Osteoblast (primary cell): ENCODE measurements around the gene TMEM272. TPM values are rescaled to one million over a fixed set of nuclear protein-coding genes. Genes with fewer than 3 reads are reported as not detected.
A peak's percentile ranks its signal among the peaks of the same experiment; 100 is the strongest.

Experiments used
- DNase-seq: peaks from one replicate; pipeline ENCODE4 v3.0.0; 2011; ENCODE audit warnings: low spot score, mixed read lengths; ENCODE audit not compliant: insufficient read length; ENCODE audit errors: missing footprints
- H2AFZ ChIP-seq: 2 replicates; pipeline ENCODE4 v1.6.0; 2011; ENCODE audit warnings: mild to moderate bottlenecking, low read length
- H3K27ac ChIP-seq: 2 replicates; pipeline ENCODE4 v1.5.1; 2011; ENCODE audit warnings: mild to moderate bottlenecking, low read depth, low read length, moderate library complexity
- H3K27me3 ChIP-seq: 2 replicates; pipeline ENCODE4 v1.6.0; 2012; ENCODE audit warnings: mild to moderate bottlenecking, control low read depth, inconsistent platforms, low read length, moderate library complexity; ENCODE audit not compliant: insufficient read depth
- H3K36me3 ChIP-seq: 2 replicates; pipeline ENCODE4 v1.5.1; 2011; ENCODE audit warnings: mild to moderate bottlenecking, low read length, control low read depth, moderate library complexity; ENCODE audit not compliant: insufficient read depth
- H3K4me1 ChIP-seq: 2 replicates; pipeline ENCODE4 v1.5.1; 2011; ENCODE audit warnings: mild to moderate bottlenecking, low read length, control low read depth, moderate library complexity; ENCODE audit not compliant: insufficient read depth
- H3K4me2 ChIP-seq: 2 replicates; pipeline ENCODE4 v1.6.0; 2011; ENCODE audit warnings: mild to moderate bottlenecking, low read length; ENCODE audit not compliant: insufficient read depth
- H3K4me3 ChIP-seq: fragments of 200-600 bp; sonication (generic); 3 replicates; pipeline ENCODE4 v1.5.1; 2012; ENCODE audit warnings: mild to moderate bottlenecking, low read length, inconsistent platforms; ENCODE audit not compliant: insufficient read depth
- H3K79me2 ChIP-seq: 2 replicates; pipeline ENCODE4 v1.6.0; 2012; ENCODE audit warnings: mild to moderate bottlenecking, low read length, control low read depth, inconsistent platforms; ENCODE audit not compliant: insufficient read depth
- H3K9me3 ChIP-seq: 2 replicates; pipeline ENCODE4 v1.5.1; 2011; ENCODE audit warnings: low read depth, low read length, control low read depth
- H4K20me1 ChIP-seq: 2 replicates; pipeline ENCODE4 v1.6.0; 2012; ENCODE audit warnings: mild to moderate bottlenecking, low read length, control low read depth; ENCODE audit not compliant: insufficient read depth
- CTCF ChIP-seq: IDR thresholded peaks from 2 replicates; pipeline ENCODE4 v1.5.1; 2011; ENCODE audit warnings: mild to moderate bottlenecking, low read depth, low read length, moderate library complexity; ENCODE audit errors: extremely low read depth
- total RNA-seq: library from RNA; depleted of rRNA; stranded (reverse); fragments of >200 nt; gene quantifications from 2 replicates; pipeline ENCODE4 v1.2.3, GENCODE V29; 2012

TMEM272 gene
- total RNA-seq, 1 donor, result not detected

- Histone ChIP-seq H4K20me1 (no peaks in the 10 kb centered on the region), H3K27ac (no peak overlapping the region), H3K9me3 (no peaks in the 10 kb centered on the region), H3K79me2 (no peaks in the 10 kb centered on the region), H3K36me3 (no peaks in the 10 kb centered on the region), H3K4me2 (no peak overlapping the region), H2AFZ (no peak overlapping the region), H3K4me3 (no peak overlapping the region), H3K4me1 (no peaks in the 10 kb centered on the region), H3K27me3 (peaks cover 12% of the 10 kb centered on the region)
- no peak for DNase-seq
- TF ChIP-seq CTCF, result no peak
Observed at GRCh38 chr13:51870616-51871015, 25.6 kb upstream of the TMEM272 start.

GRCh38 chr13:51869916-51870315, 24.9 kb upstream of the TMEM272 start:
- H3K79me2 ChIP-seq, result no peaks in the 10 kb centered on the region
- H3K27ac ChIP-seq, result no peak overlapping the region
- peak; percentile 35 for DNase-seq
- no peaks in the 10 kb centered on the region for H3K9me3 ChIP-seq
- no peak overlapping the region for H3K4me2 ChIP-seq
- no peaks in the 10 kb centered on the region for H4K20me1 ChIP-seq
- H3K36me3 ChIP-seq, result no peaks in the 10 kb centered on the region
- H3K27me3 ChIP-seq, result peaks cover 5% of the 10 kb centered on the region
- no peaks in the 10 kb centered on the region for H3K4me1 ChIP-seq
- no peak for TF ChIP-seq CTCF
- H2AFZ ChIP-seq, result no peak overlapping the region
- no peak overlapping the region for H3K4me3 ChIP-seq

GRCh38 chr13:51867062-51867461, 22.1 kb upstream of the TMEM272 start:
- H3K27ac ChIP-seq, result no peak overlapping the region
- TF ChIP-seq CTCF, result no peak
- H3K79me2 ChIP-seq, result no peaks in the 10 kb centered on the region
- H3K9me3 ChIP-seq, result no peaks in the 10 kb centered on the region
- no peak overlapping the region for H2AFZ ChIP-seq
- no peaks in the 10 kb centered on the region for H3K36me3 ChIP-seq
- H4K20me1 ChIP-seq, result no peaks in the 10 kb centered on the region
- no peaks in the 10 kb centered on the region for H3K4me1 ChIP-seq
- H3K27me3 ChIP-seq, result no peaks in the 10 kb centered on the region
- no peak for DNase-seq
- H3K4me2 ChIP-seq, result no peak overlapping the region
- no peak overlapping the region for H3K4me3 ChIP-seq

GRCh38 chr13:51865838-51866237, 20.9 kb upstream of the TMEM272 start:
- TF ChIP-seq CTCF, result no peak
- Histone ChIP-seq H3K4me3 (no peak overlapping the region), H4K20me1 (no peaks in the 10 kb centered on the region), H3K36me3 (no peaks in the 10 kb centered on the region), H3K27ac (no peak overlapping the region), H3K4me2 (no peak overlapping the region), H3K79me2 (no peaks in the 10 kb centered on the region), H2AFZ (no peak overlapping the region), H3K27me3 (no peaks in the 10 kb centered on the region), H3K9me3 (no peaks in the 10 kb centered on the region), H3K4me1 (no peaks in the 10 kb centered on the region)
- DNase-seq, result no peak
